Measurements from ENCODE around the gene AQR.

- no peak for TF ChIP-seq ZNF384 (IDR thresholded peaks at IDR 0.05)
- no peak for TF ChIP-seq FOXK2 (IDR thresholded peaks at IDR 0.05)
- no peak for TF ChIP-seq PKNOX1 (IDR thresholded peaks at IDR 0.05)
- TF ChIP-seq ARNT (IDR thresholded peaks at IDR 0.05), result no peak
- TF ChIP-seq FOXA1 (IDR thresholded peaks at IDR 0.05), result no peak
Observed at GRCh38 chr15:34999906-35000305, 30.4 kb upstream of the AQR start.
